Measurements from ENCODE around the gene EYA2.

DNA sequence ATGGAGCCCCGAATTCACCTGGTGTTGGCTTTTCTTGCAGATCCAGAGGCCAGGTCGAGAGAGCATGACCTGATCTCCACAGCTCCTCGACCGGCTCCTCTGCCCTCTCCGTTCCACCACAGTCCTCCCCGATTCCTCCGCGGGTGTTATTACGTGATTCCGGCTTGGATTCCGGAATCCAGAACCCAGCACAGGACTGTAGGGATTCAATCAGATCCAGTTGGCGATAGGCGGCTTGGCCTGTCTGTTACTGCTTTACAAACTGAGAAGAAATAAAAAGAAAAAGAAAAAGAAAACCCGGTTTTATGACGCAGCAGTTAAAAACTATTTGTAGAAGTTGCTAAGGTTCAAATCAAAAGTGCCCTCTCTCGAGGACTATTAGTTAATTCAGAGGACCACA lies 222.7 kb downstream of the EYA2 start:
- TF ChIP-seq, protein P1, sequence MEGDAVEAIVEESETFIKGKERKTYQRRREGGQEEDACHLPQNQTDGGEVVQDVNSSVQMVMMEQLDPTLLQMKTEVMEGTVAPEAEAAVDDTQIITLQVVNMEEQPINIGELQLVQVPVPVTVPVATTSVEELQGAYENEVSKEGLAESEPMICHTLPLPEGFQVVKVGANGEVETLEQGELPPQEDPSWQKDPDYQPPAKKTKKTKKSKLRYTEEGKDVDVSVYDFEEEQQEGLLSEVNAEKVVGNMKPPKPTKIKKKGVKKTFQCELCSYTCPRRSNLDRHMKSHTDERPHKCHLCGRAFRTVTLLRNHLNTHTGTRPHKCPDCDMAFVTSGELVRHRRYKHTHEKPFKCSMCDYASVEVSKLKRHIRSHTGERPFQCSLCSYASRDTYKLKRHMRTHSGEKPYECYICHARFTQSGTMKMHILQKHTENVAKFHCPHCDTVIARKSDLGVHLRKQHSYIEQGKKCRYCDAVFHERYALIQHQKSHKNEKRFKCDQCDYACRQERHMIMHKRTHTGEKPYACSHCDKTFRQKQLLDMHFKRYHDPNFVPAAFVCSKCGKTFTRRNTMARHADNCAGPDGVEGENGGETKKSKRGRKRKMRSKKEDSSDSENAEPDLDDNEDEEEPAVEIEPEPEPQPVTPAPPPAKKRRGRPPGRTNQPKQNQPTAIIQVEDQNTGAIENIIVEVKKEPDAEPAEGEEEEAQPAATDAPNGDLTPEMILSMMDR (conservative IDR thresholded peaks at IDR 0.05; ENCODE audit: low read depth, low read length): no peak
- TF ChIP-seq RAD21 (IDR thresholded peaks at IDR 0.05; ENCODE audit: low read length) (no peak), POLR2A (IDR thresholded peaks at IDR 0.05; ENCODE audit: low read depth, low read length) (no peak), RFX5 (IDR thresholded peaks at IDR 0.05; ENCODE audit: low read depth, low read length) (no peak), NFE2L2 (IDR thresholded peaks at IDR 0.05; ENCODE audit: low read depth, low read length) (no peak), FOS (IDR thresholded peaks at IDR 0.05; ENCODE audit: low read depth, low read length) (no peak), BHLHE40 (IDR thresholded peaks at IDR 0.05; ENCODE audit: low read depth, low read length) (no peak)
- TF ChIP-seq, protein P2, sequence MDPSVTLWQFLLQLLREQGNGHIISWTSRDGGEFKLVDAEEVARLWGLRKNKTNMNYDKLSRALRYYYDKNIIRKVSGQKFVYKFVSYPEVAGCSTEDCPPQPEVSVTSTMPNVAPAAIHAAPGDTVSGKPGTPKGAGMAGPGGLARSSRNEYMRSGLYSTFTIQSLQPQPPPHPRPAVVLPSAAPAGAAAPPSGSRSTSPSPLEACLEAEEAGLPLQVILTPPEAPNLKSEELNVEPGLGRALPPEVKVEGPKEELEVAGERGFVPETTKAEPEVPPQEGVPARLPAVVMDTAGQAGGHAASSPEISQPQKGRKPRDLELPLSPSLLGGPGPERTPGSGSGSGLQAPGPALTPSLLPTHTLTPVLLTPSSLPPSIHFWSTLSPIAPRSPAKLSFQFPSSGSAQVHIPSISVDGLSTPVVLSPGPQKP (IDR thresholded peaks at IDR 0.05; ENCODE audit: borderline replicate concordance, low read depth, low read length): no peak

Measured in IMR-90 (cell line).